Mesendoderm (in vitro differentiated cells): ENCODE results near the gene GAPVD1.

ENCODE experiments used
- DNase-seq: peaks from one replicate; pipeline ENCODE4 v3.0.0; 2013
- H2AK5ac ChIP-seq: 2 replicates; pipeline ENCODE4 v1.6.1; 2013; ENCODE audit warnings: low read length, inconsistent platforms
- H2BK120ac ChIP-seq: 2 replicates; pipeline ENCODE4 v1.6.1; 2013; ENCODE audit warnings: low read depth, mild to moderate bottlenecking, low read length, moderate library complexity, mixed read lengths
- H2BK15ac ChIP-seq: replicated peaks from 2 replicates; pipeline ENCODE4 v1.6.1; 2013; ENCODE audit warnings: low read depth, mild to moderate bottlenecking, moderate library complexity
- H2BK5ac ChIP-seq: 2 replicates; pipeline ENCODE4 v1.6.1; 2013; ENCODE audit warnings: low read length, inconsistent platforms
- H3K18ac ChIP-seq: 2 replicates; pipeline ENCODE4 v1.6.1; 2013; ENCODE audit warnings: mild to moderate bottlenecking, low read length, mixed read lengths
- H3K23ac ChIP-seq: one replicate; pipeline ENCODE4 v1.6.1; 2013; ENCODE audit warnings: low read length
- H3K27ac ChIP-seq: 2 replicates; pipeline ENCODE4 v1.5.1; 2013; ENCODE audit warnings: low read depth, mild to moderate bottlenecking, inconsistent platforms, low read length, moderate library complexity
- H3K27me3 ChIP-seq: 2 replicates; pipeline ENCODE4 v1.6.1; 2013; ENCODE audit warnings: low read length, control low read depth, mild to moderate bottlenecking, inconsistent platforms; ENCODE audit not compliant: insufficient read depth, poor library complexity
- H3K36me3 ChIP-seq: 2 replicates; pipeline ENCODE4 v1.6.1; 2013; ENCODE audit warnings: low read length, inconsistent platforms; ENCODE audit not compliant: control insufficient read depth, insufficient read depth
- H3K4ac ChIP-seq: one replicate; pipeline ENCODE4 v1.6.1; 2013; ENCODE audit warnings: low read depth, mild to moderate bottlenecking, low read length, moderate library complexity
- H3K4me1 ChIP-seq: 2 replicates; pipeline ENCODE4 v1.6.1; 2013; ENCODE audit warnings: low read depth, low read length, inconsistent platforms; ENCODE audit not compliant: control insufficient read depth
- H3K4me2 ChIP-seq: 2 replicates; pipeline ENCODE4 v1.6.1; 2013; ENCODE audit warnings: low read length
- H3K4me3 ChIP-seq: 2 replicates; pipeline ENCODE4 v1.5.1; 2013; ENCODE audit warnings: mild to moderate bottlenecking, low read length
- H3K56ac ChIP-seq: one replicate; pipeline ENCODE4 v1.6.1; 2013; ENCODE audit warnings: low read length
- H3K79me1 ChIP-seq: 2 replicates; pipeline ENCODE4 v1.6.1; 2013; ENCODE audit warnings: low read length, inconsistent platforms
- H3K79me2 ChIP-seq: 2 replicates; pipeline ENCODE4 v1.6.1; 2013; ENCODE audit warnings: mild to moderate bottlenecking, low read length; ENCODE audit not compliant: control insufficient read depth, insufficient read depth
- H3K9ac ChIP-seq: 2 replicates; pipeline ENCODE4 v1.6.1; 2013; ENCODE audit warnings: low read length, inconsistent platforms
- H4K5ac ChIP-seq: one replicate; pipeline ENCODE4 v1.6.1; 2013; ENCODE audit warnings: low read length
- H4K8ac ChIP-seq: one replicate; pipeline ENCODE4 v1.6.1; 2013; ENCODE audit warnings: low read depth, mild to moderate bottlenecking, control low read depth, low read length, moderate library complexity
- WGBS: extraction: QIAGEN DNeasy Blood & Tissue Kit; methylation state at CpG from one replicate; pipeline ENCODE4 v1.1.7; 2013; ENCODE audit warnings: low lambda C conversion rate, missing lambda C conversion rate; ENCODE audit not compliant: insufficient coverage; ENCODE audit errors: extremely low coverage; 5-methylcytosine and 5-hydroxymethylcytosine counted together

GAPVD1 gene

GRCh38 chr9:125411171-125411756 is 149.6 kb downstream of the GAPVD1 start:
- no CpG with 5 or more reads among the region's 14 CpGs for WGBS
- no peaks in the 10 kb centered on the region for H3K36me3 ChIP-seq
- H3K4me2 ChIP-seq = no peak overlapping the region
- H3K4me3 ChIP-seq = no peak overlapping the region
- H2BK5ac ChIP-seq = no peak overlapping the region
- H4K8ac ChIP-seq = no peak overlapping the region
- H3K4ac ChIP-seq = no peak overlapping the region
- H4K5ac ChIP-seq = no peak overlapping the region
- no peak for DNase-seq
- no peak overlapping the region for H2BK120ac ChIP-seq
- H3K56ac ChIP-seq = peak overlapping the region; percentile 10
- H2AK5ac ChIP-seq = no peak overlapping the region
- no peak overlapping the region for H3K27ac ChIP-seq
- no peaks in the 10 kb centered on the region for H3K79me1 ChIP-seq
- no peaks in the 10 kb centered on the region for H3K4me1 ChIP-seq
- no peak overlapping the region for H2BK15ac ChIP-seq
- no peaks in the 10 kb centered on the region for H3K27me3 ChIP-seq
- H3K9ac ChIP-seq = no peak overlapping the region
- H3K18ac ChIP-seq = no peak overlapping the region
- no peaks in the 10 kb centered on the region for H3K79me2 ChIP-seq
- H3K23ac ChIP-seq = no peak overlapping the region

- Histone ChIP-seq H2AK5ac (no peak overlapping the region), H3K4ac (no peak overlapping the region), H4K8ac (no peak overlapping the region), H3K36me3 (no peaks in the 10 kb centered on the region), H4K5ac (no peak overlapping the region), H3K4me2 (no peak overlapping the region), H3K18ac (no peak overlapping the region), H3K79me1 (no peaks in the 10 kb centered on the region), H2BK5ac (no peak overlapping the region), H3K56ac (no peak overlapping the region), H3K27ac (no peak overlapping the region), H3K23ac (no peak overlapping the region), H3K4me1 (no peaks in the 10 kb centered on the region), H3K27me3 (no peaks in the 10 kb centered on the region), H3K79me2 (no peaks in the 10 kb centered on the region), H3K9ac (no peak overlapping the region), H2BK120ac (no peak overlapping the region), H2BK15ac (no peak overlapping the region), H3K4me3 (no peak overlapping the region)
- WGBS = no CpG with 5 or more reads among the region's 10 CpGs
- DNase-seq = no peak
Measured at GRCh38 chr9:125412166-125412565, 150.5 kb downstream of the GAPVD1 start.

DNA sequence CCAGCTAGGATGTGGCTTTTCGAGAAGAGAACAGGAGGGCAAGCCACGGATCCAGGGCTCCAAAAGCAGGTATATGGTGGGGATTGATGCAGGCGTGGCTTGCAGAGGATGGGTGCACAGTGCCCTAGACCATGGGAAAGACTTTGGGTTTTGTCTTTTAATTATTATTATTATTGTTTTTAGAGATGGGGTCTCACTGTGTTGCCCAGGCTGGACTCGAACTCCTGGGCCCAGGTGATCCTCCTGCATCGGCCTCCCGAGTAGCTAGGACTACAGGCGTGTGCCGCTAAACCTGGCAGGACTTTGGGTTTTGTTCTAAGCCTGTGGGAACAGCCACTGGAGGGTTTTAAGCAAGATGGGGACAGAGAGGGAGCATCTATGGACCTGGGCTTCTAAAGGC is 152.0 kb downstream of the GAPVD1 start:
- H3K9ac ChIP-seq = no peak overlapping the region
- no peak overlapping the region for H4K8ac ChIP-seq
- no peak overlapping the region for H2BK5ac ChIP-seq
- H3K56ac ChIP-seq = no peak overlapping the region
- H2AK5ac ChIP-seq = no peak overlapping the region
- H3K4ac ChIP-seq = no peak overlapping the region
- no CpG with 5 or more reads among the region's 8 CpGs for WGBS
- H3K23ac ChIP-seq = no peak overlapping the region
- H3K4me1 ChIP-seq = no peaks in the 10 kb centered on the region
- H3K27ac ChIP-seq = no peak overlapping the region
- H3K36me3 ChIP-seq = no peaks in the 10 kb centered on the region
- no peak overlapping the region for H2BK120ac ChIP-seq
- H3K4me2 ChIP-seq = no peak overlapping the region
- no peak overlapping the region for H3K18ac ChIP-seq
- no peak overlapping the region for H2BK15ac ChIP-seq
- no peak for DNase-seq
- no peaks in the 10 kb centered on the region for H3K79me2 ChIP-seq
- H4K5ac ChIP-seq = no peak overlapping the region
- H3K79me1 ChIP-seq = no peaks in the 10 kb centered on the region
- H3K27me3 ChIP-seq = no peaks in the 10 kb centered on the region
- no peak overlapping the region for H3K4me3 ChIP-seq

- no peaks in the 10 kb centered on the region for H3K27me3 ChIP-seq
- no peak overlapping the region for H3K4me2 ChIP-seq
- H3K79me2 ChIP-seq = no peaks in the 10 kb centered on the region
- DNase-seq = no peak
- H2BK5ac ChIP-seq = no peak overlapping the region
- no peak overlapping the region for H3K9ac ChIP-seq
- H3K36me3 ChIP-seq = no peaks in the 10 kb centered on the region
- H3K56ac ChIP-seq = peak overlapping the region; percentile 7
- no peaks in the 10 kb centered on the region for H3K4me1 ChIP-seq
- H4K8ac ChIP-seq = no peak overlapping the region
- no peak overlapping the region for H2BK120ac ChIP-seq
- H2BK15ac ChIP-seq = no peak overlapping the region
- H3K79me1 ChIP-seq = no peaks in the 10 kb centered on the region
- no peak overlapping the region for H2AK5ac ChIP-seq
- WGBS = no CpG with 5 or more reads among the region's 23 CpGs
- no peak overlapping the region for H3K27ac ChIP-seq
- no peak overlapping the region for H3K18ac ChIP-seq
- no peak overlapping the region for H3K23ac ChIP-seq
- no peak overlapping the region for H3K4me3 ChIP-seq
- H4K5ac ChIP-seq = no peak overlapping the region
- no peak overlapping the region for H3K4ac ChIP-seq
Measured at GRCh38 chr9:125415583-125416460, 154.2 kb downstream of the GAPVD1 start.

- no peak overlapping the region for H4K5ac ChIP-seq
- no peak overlapping the region for H2AK5ac ChIP-seq
- no peak overlapping the region for H3K56ac ChIP-seq
- H3K23ac ChIP-seq = no peak overlapping the region
- H2BK15ac ChIP-seq = no peak overlapping the region
- H3K36me3 ChIP-seq = no peaks in the 10 kb centered on the region
- no peaks in the 10 kb centered on the region for H3K79me2 ChIP-seq
- no peak overlapping the region for H3K4ac ChIP-seq
- no peak overlapping the region for H3K18ac ChIP-seq
- H2BK120ac ChIP-seq = no peak overlapping the region
- H3K27ac ChIP-seq = no peak overlapping the region
- H3K9ac ChIP-seq = no peak overlapping the region
- H3K4me1 ChIP-seq = no peaks in the 10 kb centered on the region
- DNase-seq = no peak
- no peaks in the 10 kb centered on the region for H3K79me1 ChIP-seq
- no peak overlapping the region for H3K4me3 ChIP-seq
- no peaks in the 10 kb centered on the region for H3K27me3 ChIP-seq
- H3K4me2 ChIP-seq = no peak overlapping the region
- WGBS = no CpG with 5 or more reads among the region's 8 CpGs
- no peak overlapping the region for H4K8ac ChIP-seq
- no peak overlapping the region for H2BK5ac ChIP-seq
Measured at GRCh38 chr9:125416517-125416916, 154.9 kb downstream of the GAPVD1 start.
